GM21717 (cell line): Measurements from ENCODE around the gene XIRP1.
A peak's percentile ranks its signal among the peaks of the same experiment; 100 is the strongest.
"Not testable (repeated sequence)": the region's sequence is repeated elsewhere in the genome, so short reads cannot be mapped to it uniquely, and the experiment has no call there.

Experiments used
- ATAC-seq: cut with Tn5 transposase; IDR thresholded peaks from one replicate; pipeline ENCODE4 v1.9.1; 2021; ENCODE audit warnings: mild to moderate bottlenecking, moderate library complexity; ENCODE audit not compliant: unreplicated experiment

The XIRP1 gene, protein sequence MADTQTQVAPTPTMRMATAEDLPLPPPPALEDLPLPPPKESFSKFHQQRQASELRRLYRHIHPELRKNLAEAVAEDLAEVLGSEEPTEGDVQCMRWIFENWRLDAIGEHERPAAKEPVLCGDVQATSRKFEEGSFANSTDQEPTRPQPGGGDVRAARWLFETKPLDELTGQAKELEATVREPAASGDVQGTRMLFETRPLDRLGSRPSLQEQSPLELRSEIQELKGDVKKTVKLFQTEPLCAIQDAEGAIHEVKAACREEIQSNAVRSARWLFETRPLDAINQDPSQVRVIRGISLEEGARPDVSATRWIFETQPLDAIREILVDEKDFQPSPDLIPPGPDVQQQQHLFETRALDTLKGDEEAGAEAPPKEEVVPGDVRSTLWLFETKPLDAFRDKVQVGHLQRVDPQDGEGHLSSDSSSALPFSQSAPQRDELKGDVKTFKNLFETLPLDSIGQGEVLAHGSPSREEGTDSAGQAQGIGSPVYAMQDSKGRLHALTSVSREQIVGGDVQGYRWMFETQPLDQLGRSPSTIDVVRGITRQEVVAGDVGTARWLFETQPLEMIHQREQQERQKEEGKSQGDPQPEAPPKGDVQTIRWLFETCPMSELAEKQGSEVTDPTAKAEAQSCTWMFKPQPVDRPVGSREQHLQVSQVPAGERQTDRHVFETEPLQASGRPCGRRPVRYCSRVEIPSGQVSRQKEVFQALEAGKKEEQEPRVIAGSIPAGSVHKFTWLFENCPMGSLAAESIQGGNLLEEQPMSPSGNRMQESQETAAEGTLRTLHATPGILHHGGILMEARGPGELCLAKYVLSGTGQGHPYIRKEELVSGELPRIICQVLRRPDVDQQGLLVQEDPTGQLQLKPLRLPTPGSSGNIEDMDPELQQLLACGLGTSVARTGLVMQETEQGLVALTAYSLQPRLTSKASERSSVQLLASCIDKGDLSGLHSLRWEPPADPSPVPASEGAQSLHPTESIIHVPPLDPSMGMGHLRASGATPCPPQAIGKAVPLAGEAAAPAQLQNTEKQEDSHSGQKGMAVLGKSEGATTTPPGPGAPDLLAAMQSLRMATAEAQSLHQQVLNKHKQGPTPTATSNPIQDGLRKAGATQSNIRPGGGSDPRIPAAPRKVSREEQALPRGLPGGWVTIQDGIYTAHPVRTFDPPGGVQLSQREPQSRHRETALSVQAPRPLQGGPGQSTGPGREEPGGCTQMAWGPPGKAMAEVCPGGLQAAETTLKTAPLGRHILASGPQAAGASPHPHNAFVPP (N-terminal part only)

DNA sequence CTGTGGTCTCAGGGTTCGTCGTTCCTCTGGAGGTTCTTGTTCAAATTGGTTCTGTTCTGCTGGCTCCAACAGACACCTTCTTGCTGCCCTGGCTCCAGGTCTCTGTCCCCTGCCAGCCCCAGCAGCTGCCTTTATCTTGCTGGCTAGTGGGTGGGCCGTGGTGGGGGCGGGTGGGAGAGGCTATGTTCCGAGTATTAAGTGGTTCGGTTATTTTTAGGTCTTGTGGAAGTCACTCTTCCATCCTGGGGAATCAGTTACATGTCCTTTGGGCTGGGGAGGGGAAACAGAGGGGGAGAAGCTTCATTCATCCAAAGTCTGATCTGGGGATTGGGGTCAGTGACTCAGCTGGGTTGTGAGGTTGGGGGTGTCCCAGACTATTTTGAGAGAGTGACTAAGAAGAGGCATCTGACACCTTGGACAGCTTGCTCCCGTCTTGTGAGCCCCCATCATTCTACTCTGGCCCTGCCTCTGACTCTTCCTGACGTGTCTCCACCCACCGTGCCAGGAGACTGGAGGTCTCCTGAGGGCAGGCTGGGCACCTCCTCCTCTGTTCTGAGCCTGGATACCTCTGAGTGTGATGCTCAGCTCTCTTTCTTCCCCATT, at the start of gene XIRP1:
Gene XIRP1, minus strand, starts transcription at position 106 of the 603 bp plus-strand sequence. CDS start 3,150 bp downstream, outside the sequence.
- no peak for ATAC-seq

DNA sequence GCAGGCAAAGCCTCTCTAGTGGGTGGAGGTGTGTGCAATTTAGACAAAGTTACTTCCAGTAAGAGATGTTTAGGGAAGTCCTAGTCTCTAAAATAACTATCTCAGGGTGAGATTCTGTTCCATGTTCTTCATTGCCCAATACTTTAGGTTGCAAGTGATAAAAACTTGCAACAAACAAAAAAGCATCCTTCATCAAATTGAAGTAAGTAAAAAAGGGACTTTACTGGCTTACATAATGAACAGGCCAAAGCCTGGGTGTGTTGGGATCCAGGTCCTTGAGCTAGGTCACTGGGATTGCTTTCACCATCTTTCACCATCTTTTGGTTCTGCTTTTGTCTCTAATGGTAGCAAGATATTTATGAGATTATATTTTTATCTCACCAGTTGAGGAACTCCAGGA, 49.2 kb upstream of the XIRP1 start:
- no peak for ATAC-seq

DNA sequence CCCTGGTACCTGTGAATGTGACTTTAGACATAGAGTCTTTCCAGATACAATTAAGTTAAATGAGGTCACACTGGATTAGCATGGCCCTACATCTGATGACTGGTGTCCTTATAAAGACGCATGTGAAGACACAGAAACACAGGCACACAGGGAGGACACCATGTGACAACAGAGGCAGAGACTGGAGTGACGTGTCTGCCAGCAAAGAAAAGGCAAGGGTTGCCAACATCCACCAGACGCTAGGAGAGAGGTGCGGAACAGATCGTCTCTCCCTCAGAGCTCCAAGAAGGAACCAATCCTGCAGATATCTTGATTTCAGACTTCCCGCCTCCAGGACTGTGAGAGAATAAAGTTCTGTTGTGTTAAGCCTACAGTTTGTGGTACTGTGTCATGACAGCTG, 44.6 kb upstream of the XIRP1 start:
- ATAC-seq: no peak

DNA sequence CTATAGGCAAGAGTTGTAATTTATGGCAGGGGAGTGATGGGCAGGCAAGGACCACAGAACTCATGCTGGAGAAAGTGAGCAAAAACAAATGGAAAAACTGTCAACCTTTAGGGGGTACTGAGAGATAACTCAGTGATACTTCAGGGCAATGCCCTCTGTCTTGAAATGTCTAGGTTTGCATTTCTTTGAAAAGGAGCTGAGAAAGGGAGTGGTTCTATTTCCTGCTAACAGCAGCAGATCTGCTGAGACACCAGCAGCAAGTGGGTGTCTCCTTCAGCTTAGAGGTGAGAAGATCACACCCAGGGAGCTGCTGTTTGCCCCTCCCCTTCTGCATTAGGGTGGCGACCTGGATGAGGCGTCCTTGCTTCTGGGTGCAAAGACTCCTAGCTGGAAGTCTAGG, 42.3 kb upstream of the XIRP1 start:
- no peak for ATAC-seq

DNA sequence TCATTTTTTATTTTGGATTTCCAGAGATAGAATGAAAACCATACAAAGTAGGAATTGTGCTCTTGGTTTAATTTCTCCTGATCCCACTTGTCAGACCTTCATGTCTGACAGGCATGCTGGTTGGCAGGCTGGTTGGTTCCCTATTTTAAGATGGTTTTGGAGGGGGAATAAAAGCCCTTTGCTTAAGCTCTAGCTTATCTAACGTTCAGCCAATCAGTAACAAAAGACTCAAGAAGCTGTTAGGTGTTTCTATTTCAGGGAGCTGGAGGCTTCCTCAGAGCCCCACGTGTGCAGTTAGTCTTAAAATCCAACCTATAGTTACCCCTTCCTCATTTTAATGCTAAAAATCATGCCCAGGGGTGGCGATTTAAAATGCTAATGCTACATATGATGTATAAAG, 40.5 kb upstream of the XIRP1 start:
- ATAC-seq: no peak

DNA sequence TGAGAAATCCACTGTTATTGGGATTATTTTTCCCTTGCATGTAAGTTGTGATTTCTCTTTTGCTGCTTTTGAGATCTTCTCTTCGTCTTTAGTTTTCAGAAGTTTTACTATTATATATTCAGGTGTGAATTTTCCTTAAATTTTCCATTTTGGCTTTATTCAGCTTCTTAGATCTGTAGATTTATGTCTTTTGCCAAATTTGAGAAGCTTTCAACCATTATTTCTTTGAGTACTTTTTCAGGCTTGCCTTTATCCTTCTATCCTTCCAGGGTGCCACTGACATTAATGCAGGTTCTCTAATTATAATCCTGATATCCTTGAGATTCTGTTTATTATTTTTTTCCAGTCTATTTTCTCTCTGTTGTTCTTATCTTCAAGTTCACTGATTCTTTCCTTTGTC, 38.1 kb upstream of the XIRP1 start:
- ATAC-seq: no peak

DNA sequence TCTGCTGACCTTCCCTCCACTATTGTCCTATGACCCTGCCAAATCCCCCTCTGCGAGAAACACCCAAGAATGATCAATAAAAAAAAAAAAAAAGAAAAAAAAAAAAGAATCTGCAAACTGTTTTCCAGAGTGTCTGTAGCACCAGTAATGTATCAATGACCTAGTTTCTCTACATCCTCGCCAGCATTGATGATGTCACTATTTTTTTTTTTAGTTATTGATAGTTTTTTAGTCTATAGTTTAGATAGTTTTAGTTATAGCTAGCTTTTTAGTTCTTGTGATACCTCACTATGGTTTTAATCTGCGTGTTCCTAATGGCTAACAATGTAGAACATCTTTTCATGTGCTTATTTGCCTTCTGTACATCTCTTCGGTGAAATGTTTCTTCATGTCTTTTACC, 36.1 kb upstream of the XIRP1 start:
- ATAC-seq: no peak

DNA sequence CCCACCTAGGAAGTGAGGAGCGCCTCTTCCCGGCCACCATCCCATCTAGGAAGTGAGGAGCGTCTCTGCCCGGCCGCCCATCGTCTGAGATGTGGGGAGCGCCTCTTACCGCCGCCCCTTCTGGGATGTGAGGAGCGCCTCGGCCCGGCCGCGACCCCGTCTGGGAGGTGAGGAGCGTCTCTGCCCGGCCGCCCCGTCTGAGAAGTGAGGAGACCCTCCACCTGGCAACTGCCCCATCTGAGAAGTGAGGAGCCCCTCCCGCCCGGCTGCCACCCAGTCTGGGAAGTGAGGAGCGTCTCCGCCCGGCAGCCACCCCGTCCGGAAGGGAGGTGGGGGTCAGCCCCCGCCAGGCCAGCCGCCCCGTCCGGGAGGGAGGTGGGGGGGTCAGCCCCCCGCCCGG, 35.2 kb upstream of the XIRP1 start:
- ATAC-seq: not testable (repeated sequence)

DNA sequence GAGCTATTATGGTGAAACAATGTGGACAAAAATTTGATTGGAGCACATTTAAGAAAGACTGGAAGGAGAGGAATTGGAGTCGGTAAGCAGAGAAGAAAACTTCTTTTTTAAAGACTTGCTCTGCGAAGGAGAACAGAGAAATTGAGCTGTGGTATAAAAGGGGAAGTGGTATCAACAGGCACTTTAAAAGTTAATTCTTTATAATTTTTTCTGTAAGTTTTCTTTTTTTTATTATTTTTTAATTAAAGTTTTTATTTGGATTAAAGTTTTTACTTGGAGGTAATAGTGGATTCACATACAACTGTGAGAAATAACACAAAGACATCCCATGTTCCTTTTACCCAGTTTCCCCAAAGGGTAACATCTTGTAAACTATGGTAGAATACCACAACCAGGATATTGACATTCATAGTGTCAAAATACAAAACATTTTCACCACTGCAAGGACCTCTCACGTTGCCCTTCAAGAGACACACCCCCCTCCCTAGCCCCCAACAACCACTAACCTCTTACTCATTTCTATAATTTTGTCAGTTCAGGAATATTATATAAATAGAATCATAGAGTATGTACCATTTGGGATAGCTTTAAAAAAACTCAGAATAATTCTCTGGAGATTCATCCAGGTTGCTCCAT, 33.8 kb upstream of the XIRP1 start:
- ATAC-seq: no peak

DNA sequence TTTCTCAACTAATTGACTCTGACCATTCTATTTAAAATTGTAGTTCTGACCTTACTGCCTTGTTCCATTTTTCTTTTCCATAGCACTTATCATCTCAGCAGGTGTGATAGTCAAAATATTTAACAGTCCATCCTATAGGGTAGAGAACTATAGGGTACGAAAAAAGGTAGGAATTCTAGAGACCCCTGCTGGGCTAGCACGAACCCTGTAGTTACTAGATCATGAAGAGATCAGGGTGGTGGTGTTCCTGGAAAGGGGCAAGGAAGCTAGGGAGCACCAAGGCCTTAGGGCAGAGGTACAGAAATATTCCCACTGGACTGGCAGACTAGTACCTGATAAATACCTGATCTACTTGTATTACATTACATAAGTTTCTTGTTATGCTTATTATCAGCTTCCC, 31.9 kb upstream of the XIRP1 start:
- ATAC-seq: no peak

DNA sequence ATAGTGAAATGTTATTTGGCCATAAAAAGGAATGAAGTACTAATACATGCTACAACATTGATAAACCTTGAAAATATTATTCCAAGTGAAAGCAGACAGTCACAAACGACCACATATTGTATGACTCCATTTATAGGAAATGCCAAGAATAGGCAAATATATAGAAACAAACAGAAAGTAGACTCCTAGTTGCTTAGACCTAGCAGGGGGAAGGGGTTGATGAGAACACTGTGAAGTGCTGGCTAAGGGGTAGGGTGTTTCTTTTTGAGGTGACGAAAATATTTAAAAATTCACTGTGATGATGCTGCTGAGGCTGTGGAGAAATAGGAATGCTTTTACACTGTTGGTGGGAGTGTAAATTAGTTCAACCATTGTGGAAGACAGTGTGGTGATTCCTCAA, 30.5 kb upstream of the XIRP1 start:
- ATAC-seq: no peak

DNA sequence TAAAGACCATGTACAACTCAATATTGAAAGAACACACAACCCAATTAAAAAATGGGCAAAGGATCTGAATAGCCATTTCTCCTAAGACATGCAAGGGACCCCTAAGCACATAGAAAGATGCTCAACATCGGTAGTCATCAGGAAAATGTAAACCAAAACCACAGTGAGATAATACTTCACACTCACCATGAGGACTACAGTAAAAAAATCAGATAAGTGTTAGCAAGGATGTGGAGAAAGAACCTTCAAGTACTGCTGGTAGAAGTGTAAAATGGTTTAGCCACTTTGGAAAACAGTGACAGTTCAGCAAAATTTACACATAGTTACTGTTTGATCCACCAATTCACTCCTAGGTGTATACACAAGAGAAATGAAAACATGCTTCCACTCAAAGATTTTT, 30.1 kb upstream of the XIRP1 start:
- no peak for ATAC-seq

DNA sequence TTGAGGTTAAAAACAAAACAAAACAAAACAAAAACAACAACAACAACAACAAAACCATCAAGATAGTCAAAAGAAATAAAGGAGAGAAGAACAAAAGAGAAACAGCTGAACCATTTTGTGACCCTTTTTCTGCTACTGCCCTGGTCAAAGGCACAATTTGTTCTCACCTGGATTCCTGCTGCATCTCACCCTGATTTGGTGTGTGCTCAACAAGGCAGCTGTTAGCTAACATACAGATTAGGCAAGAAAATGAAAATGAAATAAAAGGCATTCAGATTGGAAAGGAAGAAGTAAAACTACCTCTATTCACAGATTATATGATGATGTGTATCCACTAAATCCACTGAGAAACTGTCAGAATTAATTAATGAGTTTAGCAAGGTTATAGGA, 28.7 kb upstream of the XIRP1 start:
- peak; percentile 24 for ATAC-seq

DNA sequence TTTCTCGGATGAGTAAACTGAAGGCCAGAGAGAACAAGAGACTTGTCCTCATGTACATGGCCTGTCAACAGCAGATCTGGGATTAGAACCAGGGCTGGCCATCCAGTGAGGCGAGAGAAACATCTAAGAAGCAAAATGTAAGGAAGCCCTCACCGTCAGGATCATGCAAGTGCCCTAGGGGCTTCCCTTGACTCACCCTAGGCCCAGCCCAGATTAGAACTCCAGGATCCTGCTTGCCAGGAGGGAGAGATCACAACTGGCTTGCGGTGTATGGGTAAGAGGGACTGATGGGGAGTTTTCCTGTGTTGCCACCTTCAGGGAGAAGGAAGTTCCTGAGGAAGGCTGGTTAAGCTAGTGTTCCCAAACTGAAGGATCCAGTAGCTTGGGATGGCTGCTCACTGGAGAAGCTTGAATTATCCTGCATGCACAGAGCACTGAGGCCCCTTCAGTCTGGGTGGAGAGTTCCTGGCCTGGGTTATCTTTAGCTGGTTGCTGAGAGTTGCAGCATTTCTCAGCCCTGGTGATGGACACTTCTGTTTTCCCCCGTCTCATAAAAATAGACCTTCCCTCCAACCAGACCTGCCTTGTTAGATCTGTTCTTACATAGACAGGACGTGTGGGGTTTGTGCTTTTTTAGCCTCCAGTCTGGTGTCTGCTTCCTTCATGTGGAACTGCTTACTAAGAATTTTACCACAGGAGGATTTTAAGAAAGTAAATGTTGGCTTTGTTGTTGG, 28.2 kb upstream of the XIRP1 start:
- ATAC-seq: peak; percentile 52

DNA sequence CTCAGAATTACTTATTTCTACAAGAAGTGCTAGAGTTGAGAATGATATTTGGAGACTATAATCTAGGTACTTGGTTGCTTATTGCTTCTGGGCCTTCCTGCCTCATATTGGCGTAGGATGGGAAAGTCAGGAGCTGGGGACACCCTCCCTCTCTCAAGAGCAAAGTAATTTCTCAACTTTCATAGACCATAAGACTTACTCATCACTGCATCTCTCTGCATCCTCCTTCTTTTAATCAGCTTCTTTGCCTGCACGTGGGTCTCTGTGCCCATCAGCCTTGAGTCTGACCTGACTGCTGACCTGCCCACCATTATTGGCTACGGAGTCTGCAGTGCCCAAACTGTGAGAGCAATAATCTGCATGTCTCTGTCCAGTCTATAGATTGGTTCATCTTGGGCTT, 27.3 kb upstream of the XIRP1 start:
- ATAC-seq: no peak

DNA sequence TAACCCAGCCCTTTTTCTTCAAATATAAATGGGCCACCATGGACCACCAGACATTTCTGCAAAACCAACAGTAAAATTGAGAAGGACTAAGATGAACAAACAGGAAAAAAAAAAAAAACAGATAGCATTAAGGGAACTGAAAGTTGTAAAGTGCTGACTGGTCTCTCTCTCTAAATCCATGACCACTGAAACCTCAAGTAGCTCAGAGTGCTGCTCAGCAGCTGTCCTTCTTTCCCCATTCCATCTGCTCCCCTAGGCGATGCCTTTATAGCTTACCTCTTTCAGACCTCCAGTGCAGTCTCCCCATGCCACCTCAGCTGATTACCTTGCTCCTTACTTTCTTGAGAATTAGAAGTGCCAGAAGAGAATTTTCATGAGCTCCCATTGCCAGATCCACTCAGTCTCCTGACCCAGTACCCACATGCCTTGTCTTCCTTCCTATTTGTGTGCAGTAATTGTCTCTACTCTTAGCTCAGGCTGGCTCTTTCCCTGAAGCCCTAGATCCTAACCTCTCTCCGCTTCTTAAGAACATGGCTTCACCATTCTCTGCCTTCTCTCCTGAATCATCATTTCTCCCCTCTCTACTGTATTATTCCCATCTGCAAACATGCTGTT, 23.9 kb upstream of the XIRP1 start:
- peak; percentile 97 for ATAC-seq

DNA sequence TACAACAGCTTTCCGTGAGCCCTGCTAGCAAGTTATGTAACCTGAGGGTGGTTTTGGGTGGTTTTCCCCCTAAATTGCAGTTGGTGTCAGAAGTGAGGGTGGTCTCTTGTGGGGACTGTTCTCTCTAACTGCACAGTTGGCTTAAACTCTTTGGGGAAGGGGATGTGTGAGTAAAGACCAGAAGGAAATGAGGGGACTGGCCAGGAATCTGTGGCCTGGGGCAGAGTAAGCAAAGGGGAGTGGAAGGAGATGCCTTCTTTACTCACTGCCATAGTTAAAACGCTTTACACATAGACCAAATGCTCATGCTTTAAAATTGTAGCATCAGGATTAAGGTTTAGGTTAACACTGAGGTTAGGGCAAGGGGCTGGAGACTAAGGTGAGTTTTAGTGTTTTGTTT, 21.2 kb upstream of the XIRP1 start:
- no peak for ATAC-seq

DNA sequence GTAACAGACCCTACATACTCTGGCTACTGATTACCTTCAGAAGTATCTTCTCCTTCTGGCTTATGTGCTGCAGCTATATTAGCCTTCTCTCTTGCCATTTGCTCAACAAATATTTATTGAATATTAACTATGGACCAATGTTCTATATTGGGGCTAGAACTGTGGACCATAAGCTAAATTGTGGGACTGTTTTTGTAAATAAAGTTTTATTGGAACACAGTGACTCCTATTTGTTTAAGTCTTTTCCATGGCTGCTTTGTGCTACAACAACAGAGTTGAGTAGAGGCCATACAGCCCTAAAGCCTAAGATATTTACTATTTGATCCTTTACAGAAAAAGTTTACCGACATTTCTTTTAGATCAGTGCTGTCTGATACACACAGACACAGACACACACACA, 20.3 kb upstream of the XIRP1 start:
- no peak for ATAC-seq
